Psoas muscle (tissue), 8 donors: ENCODE results near the gene GALNT13. TPM values are rescaled to one million over a fixed set of nuclear protein-coding genes. Genes with fewer than 3 reads are reported as not detected.

ENCODE experiments used
- ATAC-seq, 4 donors: fragments of 200-7000 bp; cut with Tn5 transposase; one replicate each; pipeline ENCODE4 v1.9.1; 2020; ENCODE audit warnings: moderate library complexity in 3 of 4, mild to moderate bottlenecking in 2 of 4
- DNase-seq, 2 donors: peaks; one replicate each; pipeline ENCODE4 v3.0.0-alpha.2; 2020
- H3K27ac ChIP-seq: fragments of 200-600 bp; one replicate; pipeline ENCODE4 v1.8.0; 2022
- H3K27me3 ChIP-seq, 3 donors: fragments of 200-600 bp in 1 of 3; one replicate each; pipeline versions ENCODE4 v1.6.1 to v1.8.0; 2013 to 2022; ENCODE audit warnings: low read length in 2 of 3, mild to moderate bottlenecking in 2 of 3, moderate library complexity in 1 of 3; ENCODE audit not compliant: insufficient read depth in 3 of 3
- H3K36me3 ChIP-seq, 2 donors: fragments of 200-600 bp in 1 of 2; one replicate each; pipeline versions ENCODE4 v1.6.1 to v1.8.0; 2013 to 2022; ENCODE audit warnings: low read depth in 1 of 2, mild to moderate bottlenecking in 1 of 2, moderate library complexity in 1 of 2; ENCODE audit not compliant: insufficient read depth in 1 of 2
- H3K4me1 ChIP-seq: fragments of 200-600 bp; one replicate; pipeline ENCODE4 v1.8.0; 2022
- H3K4me3 ChIP-seq: fragments of 200-600 bp; one replicate; pipeline ENCODE4 v1.8.0; 2022; ENCODE audit warnings: mild to moderate bottlenecking
- H3K9me3 ChIP-seq: fragments of 200-600 bp; one replicate; pipeline ENCODE4 v1.8.0; 2022
- WGBS, 3 donors: extraction: QIAGEN DNeasy Blood & Tissue Kit; methylation state at CpG; one replicate each; pipeline versions ENCODE4 v1.1.6 to v1.1.7; 2013; 5-methylcytosine and 5-hydroxymethylcytosine counted together
- intact Hi-C, 2 donors: fragments of 100-400 bp; cut with DNase I; formaldehyde crosslinking; loops; one replicate each; pipeline versions ENCODE4 v1.11.0 to v1.14.2; 2022
- polyA plus RNA-seq, 3 donors: library from polyadenylated mRNA; stranded (reverse); fragments of 200-250 nt; gene quantifications; one replicate each; pipeline ENCODE4 v1.2.3, GENCODE V29; 2013
- total RNA-seq, 4 donors: library from RNA; stranded (reverse); fragmentation: NEBNext Ultra II Directional in 2 of 4; extraction: Animal tissue kit (Norgen Biotek cat#: 25700) in 2 of 4; gene quantifications; one replicate each; pipeline versions ENCODE4 v1.2.1 to v1.2.4, GENCODE V29; 2021 to 2023
- TF ChIP-seq, protein P1 (sequence below): fragments of 200-600 bp; IDR thresholded peaks from one replicate; pipeline ENCODE4 v1.8.0; 2022; ENCODE audit warnings: antibody characterized with exemption
- donor health status: healthy with polysubstance abuse.
- donor health status: DM: no; HTN: no; CAD: no; lungs with moderate emphysema.
- donor health status: Bipolar disorder and iron deficiency.
- donor health status: healthy.
- donor health status: DM: yes; HTN: yes; CAD: no.
- donor health status: DM: no; HTN: no; CAD: no.
- donor health status: DM: no; HTN: no; CAD: no.
- donor health status: DM: yes; HTN: yes; CAD: no.

GALNT13 gene
- total and polyA plus RNA-seq, 7 donors: 0.06 TPM; not detected in 6

DNA sequence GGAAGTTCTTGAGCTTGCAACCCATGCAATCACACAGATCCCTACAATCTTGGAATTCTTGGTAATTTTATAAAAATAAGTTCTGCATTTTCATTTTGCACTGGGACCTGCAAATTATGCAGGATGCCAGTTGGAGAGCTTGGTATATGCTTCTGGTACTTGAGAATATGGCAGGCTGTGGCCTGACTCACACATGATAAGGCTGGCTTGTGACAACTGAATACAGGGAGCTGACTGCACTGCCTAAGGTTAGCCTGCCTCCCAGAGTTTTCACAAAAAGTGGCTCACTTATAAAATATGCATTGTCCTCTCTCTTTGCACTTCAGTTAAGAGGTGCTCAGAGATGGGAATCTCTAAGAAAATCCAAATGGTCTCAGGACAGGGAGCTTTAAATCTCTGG lies 561.3 kb downstream of the GALNT13 start:
- ATAC-seq: no peak
- H3K27ac ChIP-seq: no peak overlapping the region
- H3K9me3 ChIP-seq: no peaks in the 10 kb centered on the region
- no peaks in the 10 kb centered on the region for H3K36me3 ChIP-seq
- TF ChIP-seq, protein P1, sequence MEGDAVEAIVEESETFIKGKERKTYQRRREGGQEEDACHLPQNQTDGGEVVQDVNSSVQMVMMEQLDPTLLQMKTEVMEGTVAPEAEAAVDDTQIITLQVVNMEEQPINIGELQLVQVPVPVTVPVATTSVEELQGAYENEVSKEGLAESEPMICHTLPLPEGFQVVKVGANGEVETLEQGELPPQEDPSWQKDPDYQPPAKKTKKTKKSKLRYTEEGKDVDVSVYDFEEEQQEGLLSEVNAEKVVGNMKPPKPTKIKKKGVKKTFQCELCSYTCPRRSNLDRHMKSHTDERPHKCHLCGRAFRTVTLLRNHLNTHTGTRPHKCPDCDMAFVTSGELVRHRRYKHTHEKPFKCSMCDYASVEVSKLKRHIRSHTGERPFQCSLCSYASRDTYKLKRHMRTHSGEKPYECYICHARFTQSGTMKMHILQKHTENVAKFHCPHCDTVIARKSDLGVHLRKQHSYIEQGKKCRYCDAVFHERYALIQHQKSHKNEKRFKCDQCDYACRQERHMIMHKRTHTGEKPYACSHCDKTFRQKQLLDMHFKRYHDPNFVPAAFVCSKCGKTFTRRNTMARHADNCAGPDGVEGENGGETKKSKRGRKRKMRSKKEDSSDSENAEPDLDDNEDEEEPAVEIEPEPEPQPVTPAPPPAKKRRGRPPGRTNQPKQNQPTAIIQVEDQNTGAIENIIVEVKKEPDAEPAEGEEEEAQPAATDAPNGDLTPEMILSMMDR: no peak
- no peak for DNase-seq
- H3K4me3 ChIP-seq: no peak overlapping the region
- intact Hi-C loops: no loop called here
- no peaks in the 10 kb centered on the region for H3K4me1 ChIP-seq
- no peaks in the 10 kb centered on the region for H3K27me3 ChIP-seq

GRCh38 chr2:154437104-154437503 lies 565.4 kb downstream of the GALNT13 start:
- intact Hi-C loops: no loop called here
- ATAC-seq: no peak
- 74 to 79% (median 75%) methylated on average over 8 of the region's 8 CpGs for WGBS, 3 donors

GRCh38 chr2:154439156-154439555 lies 567.4 kb downstream of the GALNT13 start:
- Histone ChIP-seq H3K9me3 (no peaks in the 10 kb centered on the region), H3K4me1 (no peaks in the 10 kb centered on the region), H3K27ac (no peak overlapping the region), H3K4me3 (no peak overlapping the region), H3K27me3 (no peaks in the 10 kb centered on the region), H3K36me3 (no peaks in the 10 kb centered on the region)
- DNase-seq (no peak), ATAC-seq (no peak)
- TF ChIP-seq, protein P1: peak; percentile 10
- 27 to 38% (median 37%) methylated on average over 2 of the region's 2 CpGs for WGBS, 3 donors
- intact Hi-C loops: no loop called here

More at GRCh38 chr2:154437104-154437503, 565.4 kb downstream of the GALNT13 start:
- H3K27ac ChIP-seq: no peak overlapping the region
- no peaks in the 10 kb centered on the region for H3K4me1 ChIP-seq
- no peaks in the 10 kb centered on the region for H3K9me3 ChIP-seq
- no peak for DNase-seq
- H3K27me3 ChIP-seq: no peaks in the 10 kb centered on the region
- no peak overlapping the region for H3K4me3 ChIP-seq
- no peaks in the 10 kb centered on the region for H3K36me3 ChIP-seq
- TF ChIP-seq, protein P1: no peak

DNA sequence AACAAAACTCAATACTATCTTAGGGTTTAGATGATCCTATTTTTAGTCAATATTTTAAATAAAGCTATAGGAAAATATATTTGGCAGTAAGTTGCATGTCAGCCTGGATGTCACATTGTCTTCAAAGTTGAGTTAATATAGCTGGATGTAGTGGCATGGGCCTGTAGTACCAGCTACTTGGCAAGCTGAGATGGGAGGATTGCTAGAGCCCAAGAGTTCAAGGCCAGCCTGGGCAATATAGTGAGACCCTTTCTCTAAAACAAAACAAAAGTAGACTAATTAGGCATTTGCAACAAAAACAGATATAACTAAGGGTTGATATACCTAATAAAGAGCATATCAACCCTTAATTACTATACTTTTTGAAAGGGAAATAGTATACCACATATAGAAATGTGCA lies 572.2 kb downstream of the GALNT13 start:
- Histone ChIP-seq H3K27me3 (no peaks in the 10 kb centered on the region), H3K9me3 (no peaks in the 10 kb centered on the region), H3K27ac (no peak overlapping the region), H3K36me3 (no peaks in the 10 kb centered on the region), H3K4me1 (no peaks in the 10 kb centered on the region), H3K4me3 (no peak overlapping the region)
- no peak for DNase-seq
- intact Hi-C loops: no loop called here
- TF ChIP-seq, protein P1: no peak
- no peak for ATAC-seq

DNA sequence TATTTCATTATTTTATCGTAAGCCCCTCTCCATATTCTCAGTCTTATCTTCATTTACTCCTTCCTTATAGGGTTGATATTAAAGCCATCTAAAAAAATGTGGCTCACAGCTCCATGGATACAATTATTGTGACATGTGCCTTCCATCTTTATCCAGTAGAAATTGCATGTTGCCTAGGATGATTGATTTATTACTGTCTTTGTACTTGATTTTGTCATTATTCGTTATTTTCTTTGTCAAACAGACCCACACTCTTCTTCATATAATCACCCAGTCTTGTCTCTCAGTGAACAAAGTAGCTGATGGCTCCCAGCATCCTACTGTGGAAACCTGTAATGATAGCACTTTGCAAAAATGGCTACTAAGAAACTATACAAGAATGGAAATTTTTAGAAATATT lies 574.6 kb downstream of the GALNT13 start:
- no peak for ATAC-seq
- no peak overlapping the region for H3K4me3 ChIP-seq
- 59 to 88% (median 64%) methylated on average over 2 of the region's 2 CpGs for WGBS, 3 donors
- no peak for DNase-seq
- H3K36me3 ChIP-seq: no peaks in the 10 kb centered on the region
- H3K27ac ChIP-seq: no peak overlapping the region
- TF ChIP-seq, protein P1: no peak
- H3K4me1 ChIP-seq: no peaks in the 10 kb centered on the region
- H3K27me3 ChIP-seq: no peaks in the 10 kb centered on the region
- no peaks in the 10 kb centered on the region for H3K9me3 ChIP-seq
- intact Hi-C loops: no loop called here
